GM06990 (cell line): ENCODE measurements around the gene GPC6.
A peak's percentile ranks its signal among the peaks of the same experiment; 100 is the strongest.

Source experiments
- DNase-seq: peaks from one replicate; pipeline ENCODE4 v3.0.0-alpha.2; 2011; ENCODE audit not compliant: insufficient read length; ENCODE audit errors: extremely low read depth
- H3K27me3 ChIP-seq: replicated peaks from 2 replicates; pipeline ENCODE4 v1.6.0; 2011; ENCODE audit warnings: low read length; ENCODE audit not compliant: control insufficient read depth, insufficient read depth
- H3K36me3 ChIP-seq: 2 replicates; pipeline ENCODE4 v1.5.1; 2011; ENCODE audit warnings: low read length; ENCODE audit not compliant: control insufficient read depth, insufficient read depth
- H3K4me3 ChIP-seq: replicated peaks from 2 replicates; pipeline ENCODE4 v1.5.1; 2011; ENCODE audit warnings: low read depth, mild to moderate bottlenecking, control low read depth, low read length
- TF ChIP-seq, protein P1 (sequence below): IDR thresholded peaks from 2 replicates; pipeline ENCODE4 v1.5.1; 2011; ENCODE audit warnings: low read length, control low read depth, mild to moderate bottlenecking, inconsistent platforms; ENCODE audit not compliant: insufficient read depth, poor library complexity, severe bottlenecking

GPC6 gene

DNA sequence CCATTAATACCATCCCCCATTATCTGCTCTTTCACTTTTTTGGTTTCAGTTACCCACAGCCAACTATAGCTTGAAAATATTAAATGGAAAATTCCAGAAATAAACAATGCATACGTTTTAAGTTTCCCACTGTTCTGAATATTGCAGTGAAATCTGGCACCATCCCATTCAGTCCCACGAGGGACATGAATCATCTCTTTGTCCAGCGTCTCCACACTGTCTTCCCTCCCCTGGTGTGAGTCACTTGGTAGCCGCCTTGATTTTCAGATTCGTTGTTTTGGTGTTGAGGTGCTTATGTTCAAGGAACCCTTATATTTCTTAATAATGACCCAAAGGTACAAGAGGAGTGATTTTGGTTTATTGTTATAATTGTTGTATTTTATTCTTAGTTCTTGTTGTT, 1006.8 kb downstream of the GPC6 start:
- Histone ChIP-seq H3K27me3 (no peaks in the 10 kb centered on the region), H3K4me3 (no peak overlapping the region), H3K36me3 (no peaks in the 10 kb centered on the region)
- no peak for DNase-seq
- TF ChIP-seq, protein P1, sequence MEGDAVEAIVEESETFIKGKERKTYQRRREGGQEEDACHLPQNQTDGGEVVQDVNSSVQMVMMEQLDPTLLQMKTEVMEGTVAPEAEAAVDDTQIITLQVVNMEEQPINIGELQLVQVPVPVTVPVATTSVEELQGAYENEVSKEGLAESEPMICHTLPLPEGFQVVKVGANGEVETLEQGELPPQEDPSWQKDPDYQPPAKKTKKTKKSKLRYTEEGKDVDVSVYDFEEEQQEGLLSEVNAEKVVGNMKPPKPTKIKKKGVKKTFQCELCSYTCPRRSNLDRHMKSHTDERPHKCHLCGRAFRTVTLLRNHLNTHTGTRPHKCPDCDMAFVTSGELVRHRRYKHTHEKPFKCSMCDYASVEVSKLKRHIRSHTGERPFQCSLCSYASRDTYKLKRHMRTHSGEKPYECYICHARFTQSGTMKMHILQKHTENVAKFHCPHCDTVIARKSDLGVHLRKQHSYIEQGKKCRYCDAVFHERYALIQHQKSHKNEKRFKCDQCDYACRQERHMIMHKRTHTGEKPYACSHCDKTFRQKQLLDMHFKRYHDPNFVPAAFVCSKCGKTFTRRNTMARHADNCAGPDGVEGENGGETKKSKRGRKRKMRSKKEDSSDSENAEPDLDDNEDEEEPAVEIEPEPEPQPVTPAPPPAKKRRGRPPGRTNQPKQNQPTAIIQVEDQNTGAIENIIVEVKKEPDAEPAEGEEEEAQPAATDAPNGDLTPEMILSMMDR: no peak

DNA sequence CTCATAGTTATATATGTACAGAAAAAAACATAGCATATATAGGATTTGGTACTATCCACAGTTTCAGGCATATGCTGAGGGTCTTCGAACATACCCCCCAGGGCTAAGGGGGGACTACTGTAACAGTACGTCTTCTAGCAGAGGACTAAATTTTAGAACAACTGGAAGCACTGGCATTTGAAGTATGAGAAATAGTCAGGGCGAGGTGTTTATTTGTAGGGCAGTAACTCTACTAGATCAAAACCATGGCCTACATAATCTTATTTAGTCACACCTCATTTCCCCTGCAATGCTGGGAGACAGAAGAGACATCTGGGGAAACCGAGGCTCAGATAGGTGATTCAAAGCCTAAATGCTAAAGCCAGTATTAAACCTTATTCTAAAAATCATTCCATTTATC, 1007.2 kb downstream of the GPC6 start:
- H3K4me3 ChIP-seq: no peak overlapping the region
- no peak for DNase-seq
- no peaks in the 10 kb centered on the region for H3K36me3 ChIP-seq
- H3K27me3 ChIP-seq: no peaks in the 10 kb centered on the region
- TF ChIP-seq, protein P1: no peak

DNA sequence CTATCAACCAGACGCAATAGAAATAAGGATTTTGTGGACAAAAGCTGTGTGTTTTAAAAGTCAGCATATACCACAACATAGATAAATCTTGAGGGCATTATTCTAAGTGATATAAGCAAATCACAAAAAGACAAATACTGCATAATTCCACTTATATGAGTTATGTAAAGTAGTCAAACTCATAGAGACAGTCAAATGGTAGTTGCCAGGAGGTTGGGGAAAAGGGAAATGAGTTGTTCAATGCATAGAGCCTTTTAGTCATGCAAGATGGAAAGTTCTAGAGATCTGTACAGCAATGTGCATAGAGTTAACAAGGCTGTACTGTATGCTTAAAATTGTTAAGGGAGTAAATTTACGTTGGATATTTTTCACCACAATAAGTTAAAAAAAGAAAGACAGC, 1008.1 kb downstream of the GPC6 start:
- H3K4me3 ChIP-seq: no peak overlapping the region
- TF ChIP-seq, protein P1: no peak
- no peak for DNase-seq

DNA sequence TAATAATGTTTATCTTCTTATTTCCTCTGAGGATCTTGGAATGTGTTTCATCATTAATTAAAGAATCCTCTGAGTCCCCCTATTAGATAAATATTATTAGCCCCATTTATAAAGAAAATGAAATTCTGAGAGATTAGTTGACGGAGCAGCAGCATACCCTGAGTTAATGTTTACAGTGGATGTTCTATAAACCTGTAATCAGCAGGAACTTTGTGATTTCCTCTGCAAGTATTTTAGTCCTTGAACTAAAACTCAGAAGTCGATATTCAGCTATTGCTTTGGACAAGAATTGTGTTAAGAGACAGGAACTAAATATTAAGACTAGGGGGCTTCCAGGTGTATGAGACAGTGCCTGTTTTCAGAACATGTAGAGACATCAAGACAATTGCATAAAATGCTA, 1009.5 kb downstream of the GPC6 start:
- H3K27me3 ChIP-seq: no peaks in the 10 kb centered on the region
- TF ChIP-seq, protein P1: no peak
- no peak overlapping the region for H3K4me3 ChIP-seq
- DNase-seq: no peak
- no peaks in the 10 kb centered on the region for H3K36me3 ChIP-seq

More for the DNA sequence above, 1008.1 kb downstream of the GPC6 start:
- H3K36me3 ChIP-seq: no peaks in the 10 kb centered on the region
- H3K27me3 ChIP-seq: no peaks in the 10 kb centered on the region

DNA sequence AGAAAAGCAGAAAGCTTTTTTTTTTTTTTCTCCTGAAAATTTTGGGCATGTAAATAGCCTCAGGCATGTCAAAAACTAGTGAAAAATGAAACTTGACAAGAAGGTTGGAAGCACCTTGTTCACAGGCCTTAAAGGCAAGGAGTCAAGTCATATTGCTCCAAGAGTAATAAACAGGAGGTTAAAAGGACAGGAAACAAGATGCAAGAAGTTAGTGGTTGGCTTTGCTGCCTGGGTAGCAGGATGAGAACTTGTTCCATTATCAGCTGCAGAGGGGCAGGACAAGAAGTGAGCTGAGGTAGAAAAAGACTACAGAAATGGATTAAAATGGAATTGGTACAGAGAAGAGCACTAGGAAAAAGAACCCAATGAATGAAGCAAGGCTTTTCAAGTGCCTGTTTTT, 1010.3 kb downstream of the GPC6 start:
- Histone ChIP-seq H3K4me3 (no peak overlapping the region), H3K36me3 (no peaks in the 10 kb centered on the region), H3K27me3 (no peaks in the 10 kb centered on the region)
- no peak for DNase-seq
- TF ChIP-seq, protein P1: no peak

DNA sequence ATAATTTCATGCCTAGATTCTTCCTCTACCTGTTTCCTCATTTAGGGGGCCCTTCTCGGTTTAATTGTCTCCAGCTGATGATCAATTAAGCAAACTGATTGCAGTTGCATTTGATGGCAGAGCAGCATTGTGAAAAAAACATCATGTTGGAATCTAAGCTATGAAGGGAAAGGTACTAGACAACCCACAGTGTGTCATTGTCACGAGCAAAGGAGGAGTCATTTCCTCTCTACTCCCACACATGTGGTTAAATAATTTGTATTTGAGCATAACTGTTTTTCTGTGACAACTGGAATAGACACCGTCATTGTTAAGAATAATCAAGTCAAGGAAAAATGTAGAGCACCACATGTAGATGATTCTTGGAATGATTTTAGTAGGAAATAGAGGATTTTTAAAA, 1012.5 kb downstream of the GPC6 start:
- DNase-seq: peak; percentile 3
- Histone ChIP-seq H3K27me3 (no peaks in the 10 kb centered on the region), H3K36me3 (no peaks in the 10 kb centered on the region), H3K4me3 (no peak overlapping the region)
- TF ChIP-seq, protein P1: no peak
